OCI-LY1 (cell line): ENCODE results near the gene ADGRD2.

ENCODE experiments used
- EZH2 ChIP-seq: fragments of 200-600 bp; sonication (generic), shearing (Covaris generic); IDR thresholded peaks from 2 replicates; pipeline ENCODE4 v1.8.0; 2017; ENCODE audit warnings: borderline replicate concordance, mixed run types, mild to moderate bottlenecking, antibody characterized with exemption, low read length, moderate library complexity, mixed read lengths
- TF ChIP-seq, protein P1 (sequence below): fragments of 200-600 bp; sonication (generic), shearing (Covaris generic); IDR thresholded peaks from 2 replicates; pipeline ENCODE4 v1.5.1; 2017; ENCODE audit warnings: mild to moderate bottlenecking, antibody characterized with exemption, low read length, moderate library complexity, mixed read lengths

- TF ChIP-seq, protein P1, sequence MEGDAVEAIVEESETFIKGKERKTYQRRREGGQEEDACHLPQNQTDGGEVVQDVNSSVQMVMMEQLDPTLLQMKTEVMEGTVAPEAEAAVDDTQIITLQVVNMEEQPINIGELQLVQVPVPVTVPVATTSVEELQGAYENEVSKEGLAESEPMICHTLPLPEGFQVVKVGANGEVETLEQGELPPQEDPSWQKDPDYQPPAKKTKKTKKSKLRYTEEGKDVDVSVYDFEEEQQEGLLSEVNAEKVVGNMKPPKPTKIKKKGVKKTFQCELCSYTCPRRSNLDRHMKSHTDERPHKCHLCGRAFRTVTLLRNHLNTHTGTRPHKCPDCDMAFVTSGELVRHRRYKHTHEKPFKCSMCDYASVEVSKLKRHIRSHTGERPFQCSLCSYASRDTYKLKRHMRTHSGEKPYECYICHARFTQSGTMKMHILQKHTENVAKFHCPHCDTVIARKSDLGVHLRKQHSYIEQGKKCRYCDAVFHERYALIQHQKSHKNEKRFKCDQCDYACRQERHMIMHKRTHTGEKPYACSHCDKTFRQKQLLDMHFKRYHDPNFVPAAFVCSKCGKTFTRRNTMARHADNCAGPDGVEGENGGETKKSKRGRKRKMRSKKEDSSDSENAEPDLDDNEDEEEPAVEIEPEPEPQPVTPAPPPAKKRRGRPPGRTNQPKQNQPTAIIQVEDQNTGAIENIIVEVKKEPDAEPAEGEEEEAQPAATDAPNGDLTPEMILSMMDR = no peak
- no peak for TF ChIP-seq EZH2
Observed at GRCh38 chr9:124450931-124451661, 845 bp downstream of the ADGRD2 start.
